CD4-positive, alpha-beta T cell treated with Interleukin-12 subunit alpha and Interleukin-12 subunit beta, for 1 hour (primary cell): ENCODE measurements around the gene PAM16.

Experiments
- DNase-seq: peaks from one replicate; pipeline ENCODE4 v3.0.0-alpha.2; 2020

PAM16 gene

DNA sequence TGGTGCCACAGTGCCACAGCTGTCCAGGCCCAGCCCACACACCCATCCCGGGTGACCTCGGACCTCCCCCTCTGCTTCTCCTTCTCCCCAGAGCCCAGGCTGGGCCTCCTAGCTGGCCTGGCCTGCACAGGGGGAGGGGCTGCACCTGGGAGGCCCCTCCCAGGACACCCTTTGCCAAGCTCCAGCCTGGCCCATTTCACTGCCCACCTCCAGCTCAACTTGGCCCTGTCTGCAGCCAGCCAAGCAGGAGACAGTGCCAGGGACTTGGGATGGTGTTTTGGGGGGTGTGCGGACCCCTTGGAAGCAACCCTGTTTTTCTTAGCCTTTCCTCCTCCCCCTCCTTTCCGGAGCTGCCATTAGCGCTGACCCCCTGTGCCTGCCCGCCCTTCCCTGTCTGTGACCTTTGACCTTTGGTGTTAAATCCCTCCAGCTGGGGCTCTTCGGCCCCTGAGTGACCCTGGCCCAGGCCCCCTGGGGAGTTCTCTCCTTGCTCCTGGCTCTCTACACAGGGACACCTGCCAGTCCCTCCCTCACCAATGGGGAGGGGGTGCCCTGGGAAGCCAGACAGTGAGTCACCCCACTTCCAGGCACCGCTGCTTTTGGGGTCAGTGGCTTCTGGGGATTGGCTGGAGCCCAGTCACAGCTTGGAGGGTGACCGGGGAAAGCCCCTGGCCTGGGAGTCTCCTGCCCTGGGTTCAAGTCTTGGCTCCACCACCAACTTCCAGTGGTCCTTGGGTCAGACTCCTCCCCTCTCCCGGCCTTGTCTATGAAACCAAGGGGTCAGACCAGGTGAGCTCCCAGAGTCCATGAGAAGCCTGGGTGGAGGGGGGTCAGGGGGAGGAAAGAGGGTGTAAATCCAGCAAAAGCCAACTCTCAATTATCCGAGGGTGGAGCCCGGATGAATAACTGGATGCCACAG lies 33.3 kb downstream of the PAM16 start:
- DNase-seq = no peak

DNA sequence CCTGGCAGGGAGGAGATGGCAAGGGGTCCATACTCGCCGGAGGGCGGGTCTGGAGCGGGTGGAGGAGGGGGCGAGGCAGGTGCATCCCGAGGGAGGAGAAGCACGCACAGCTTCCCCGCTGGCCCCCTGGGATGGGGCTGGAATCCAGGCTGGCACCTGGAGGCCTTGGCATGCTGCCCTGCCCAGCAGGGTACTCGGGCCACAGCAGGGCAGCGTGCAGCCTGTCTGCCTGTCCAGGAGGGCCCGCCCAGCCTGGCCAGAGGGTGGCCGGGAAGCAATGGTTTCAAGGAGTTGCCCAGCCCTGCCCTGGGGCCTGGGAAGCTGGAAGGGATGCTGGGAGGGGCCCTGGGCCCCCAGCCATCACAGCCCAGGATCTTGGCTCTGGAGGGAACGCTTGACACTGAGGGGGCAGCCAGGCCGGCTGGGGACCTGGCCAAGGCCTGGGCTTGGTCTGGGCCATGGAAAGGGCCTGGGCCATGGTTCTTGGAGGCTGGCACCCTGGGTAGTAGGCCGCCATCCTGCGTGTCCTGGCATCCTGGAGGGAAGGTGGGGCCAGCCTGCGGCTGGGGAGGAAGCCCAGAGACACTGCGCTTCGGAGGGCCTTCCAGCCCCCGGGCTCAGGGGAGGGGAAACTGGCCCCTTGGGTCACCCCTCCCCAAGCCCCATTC lies 34.1 kb downstream of the PAM16 start:
- no peak for DNase-seq

DNA sequence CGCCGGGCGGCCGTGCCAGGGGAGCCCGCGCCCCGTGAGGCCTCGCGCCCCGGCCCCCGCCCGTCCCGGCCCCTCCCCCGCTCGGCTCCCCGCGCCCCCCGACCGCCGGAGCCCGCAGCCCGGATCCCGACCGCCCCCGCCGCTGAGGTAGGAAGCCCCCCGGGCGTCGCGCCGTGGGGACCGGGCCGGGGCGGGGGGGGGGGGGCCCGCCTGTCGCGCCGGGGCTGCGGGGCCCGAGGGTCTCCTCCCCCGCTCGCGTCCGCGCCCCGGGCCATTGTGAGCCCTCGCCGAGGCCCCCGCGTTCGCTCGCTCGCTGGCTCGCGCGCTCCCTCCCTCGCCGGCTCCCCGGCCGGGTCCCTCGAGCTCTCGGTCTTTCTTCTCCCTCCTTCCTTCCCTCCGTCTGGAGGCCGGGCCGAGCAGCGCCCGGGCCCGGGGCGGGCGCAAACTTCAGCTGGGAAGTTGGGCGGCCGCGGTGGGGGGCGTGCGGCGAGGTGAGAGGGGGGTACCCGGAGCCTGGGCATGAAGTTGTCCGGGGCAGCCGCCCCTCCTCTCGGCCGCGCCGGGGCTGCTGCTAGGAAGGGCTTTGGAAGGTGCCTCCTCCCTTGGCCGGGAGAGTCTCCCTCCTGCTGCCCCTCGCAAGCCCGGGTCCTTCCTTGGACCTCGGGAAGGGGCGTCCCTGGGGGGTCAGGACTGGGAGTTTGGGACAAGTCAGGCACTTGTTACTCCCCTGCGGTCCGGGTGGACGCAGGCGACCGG lies 34.8 kb downstream of the PAM16 start:
- DNase-seq = no peak

DNA sequence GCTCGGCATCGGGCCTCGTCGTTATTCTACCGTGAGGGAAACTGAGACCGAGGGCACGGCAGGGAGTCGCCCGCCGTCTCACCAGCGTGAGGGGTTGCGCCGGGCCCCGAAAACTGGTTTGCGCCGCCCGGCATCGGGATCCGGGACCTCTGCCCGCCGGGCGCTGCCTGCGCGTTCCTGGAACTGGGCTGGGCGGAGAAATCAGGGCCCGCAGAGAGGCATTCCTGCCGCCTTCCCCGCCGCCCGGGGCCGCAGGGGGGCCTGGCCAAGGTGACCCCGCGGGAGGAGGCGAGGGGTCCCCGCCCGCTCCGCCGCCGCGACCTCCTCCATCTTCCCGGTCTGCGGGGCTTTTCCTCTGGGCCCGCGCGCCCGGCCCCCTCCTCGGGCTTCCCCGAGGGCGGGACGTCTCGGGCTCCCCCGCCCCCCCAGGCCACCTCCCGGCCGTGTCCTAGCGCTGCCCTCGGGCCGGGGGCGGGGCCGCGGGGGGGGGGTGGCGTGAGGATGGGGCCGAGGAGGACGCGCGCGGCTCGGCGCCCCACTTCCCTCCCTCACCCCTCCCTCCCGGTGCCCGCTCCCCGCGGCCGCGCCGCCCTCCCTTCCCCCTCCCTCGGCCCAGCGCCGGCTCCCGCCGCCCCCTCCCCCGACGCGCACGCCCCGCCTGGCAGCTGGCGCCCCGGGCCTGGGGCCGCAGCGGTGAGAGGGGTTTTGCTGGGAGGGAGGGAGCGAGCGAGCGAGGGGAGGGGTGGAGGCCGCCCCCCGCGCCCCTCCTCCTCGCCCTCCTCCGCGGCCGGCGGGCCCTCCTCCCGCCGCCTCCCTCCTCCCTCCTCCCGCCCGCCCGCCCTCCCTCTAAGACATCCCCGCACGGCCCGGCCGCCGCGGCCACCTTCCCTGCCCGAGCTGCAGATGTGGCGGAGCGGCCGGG lies 35.7 kb downstream of the PAM16 start, which contains the start of gene GLIS2:
Gene GLIS2 (plus strand): TSS at position 882 of the 922 bp plus-strand sequence. CDS start 16,214 bp downstream, outside the sequence.
- peak; percentile 58 for DNase-seq

DNA sequence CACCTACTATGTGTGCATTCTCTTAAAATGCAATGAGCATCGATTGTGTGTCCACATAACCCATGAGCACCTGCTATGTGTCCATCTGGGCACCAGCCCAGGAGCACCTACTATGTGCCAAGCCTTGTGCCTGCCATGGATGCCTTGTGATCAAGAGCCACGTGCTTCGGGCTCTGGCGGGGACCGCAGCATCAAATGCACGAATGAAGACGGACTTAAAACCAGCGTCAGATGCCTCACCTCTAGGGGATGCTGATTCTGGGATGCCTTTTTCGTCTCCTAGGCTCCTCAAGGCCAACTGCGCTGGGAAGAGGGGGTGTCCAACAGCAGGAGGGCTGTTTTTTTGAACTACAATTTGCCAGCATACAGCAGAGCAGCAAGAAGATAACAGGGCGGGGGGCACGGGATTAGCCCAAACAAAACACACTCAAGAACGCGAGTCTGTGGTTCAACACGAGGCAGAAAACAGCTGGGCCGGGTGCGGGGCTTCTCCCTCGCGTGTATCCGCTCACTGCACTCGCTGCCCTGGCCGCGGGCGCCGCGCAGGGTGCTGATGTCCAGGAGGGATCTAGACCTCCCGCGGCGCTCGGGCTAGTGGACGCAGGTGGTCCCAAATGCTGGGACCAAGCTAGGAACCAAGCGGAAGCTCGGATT lies 36.5 kb downstream of the PAM16 start:
- peak; percentile 28 for DNase-seq

DNA sequence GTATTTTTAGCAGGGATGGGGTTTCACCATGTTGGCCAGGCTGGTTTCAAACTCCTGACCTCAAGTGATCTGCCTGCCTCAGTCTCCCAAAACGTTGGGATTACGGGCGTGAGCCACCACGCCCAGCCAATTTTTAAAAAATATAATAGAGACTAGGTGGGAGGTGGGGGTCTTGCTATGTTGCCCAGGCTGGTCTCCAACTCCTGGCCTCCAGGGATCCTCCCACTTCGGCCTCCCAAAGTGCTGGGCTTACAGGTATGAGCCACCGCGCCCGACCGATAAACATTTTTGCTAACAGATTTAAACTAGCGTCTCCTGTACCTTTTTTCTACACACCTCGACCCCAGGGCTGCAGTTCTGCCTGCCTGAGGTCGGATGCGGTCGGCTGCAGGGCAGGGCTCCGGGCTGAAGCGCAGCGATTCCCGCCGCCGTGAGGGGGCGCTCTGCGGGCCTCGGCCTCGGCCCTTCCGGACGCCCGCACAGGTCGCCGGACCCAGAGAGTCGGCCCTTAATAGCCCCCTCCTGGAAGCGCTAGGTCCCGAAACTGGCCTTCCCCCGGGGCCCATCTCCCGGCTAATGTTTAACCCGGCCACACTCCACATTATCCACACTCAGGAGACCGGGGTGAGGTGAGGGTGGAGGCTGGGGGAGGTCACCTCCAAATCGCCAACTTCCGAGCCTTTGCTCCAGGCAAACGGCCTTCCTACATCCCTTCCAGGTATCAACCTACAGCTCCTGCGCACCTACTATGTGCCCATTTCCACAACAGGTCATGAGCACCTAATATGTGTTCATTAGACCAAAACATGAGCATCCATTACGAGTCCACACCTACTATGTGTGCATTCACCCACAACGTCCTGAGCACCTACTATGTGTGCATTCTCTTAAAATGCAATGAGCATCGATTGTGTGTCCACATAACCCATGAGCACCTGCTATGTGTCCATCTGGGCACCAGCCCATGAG lies 37.3 kb downstream of the PAM16 start:
- no peak for DNase-seq

DNA sequence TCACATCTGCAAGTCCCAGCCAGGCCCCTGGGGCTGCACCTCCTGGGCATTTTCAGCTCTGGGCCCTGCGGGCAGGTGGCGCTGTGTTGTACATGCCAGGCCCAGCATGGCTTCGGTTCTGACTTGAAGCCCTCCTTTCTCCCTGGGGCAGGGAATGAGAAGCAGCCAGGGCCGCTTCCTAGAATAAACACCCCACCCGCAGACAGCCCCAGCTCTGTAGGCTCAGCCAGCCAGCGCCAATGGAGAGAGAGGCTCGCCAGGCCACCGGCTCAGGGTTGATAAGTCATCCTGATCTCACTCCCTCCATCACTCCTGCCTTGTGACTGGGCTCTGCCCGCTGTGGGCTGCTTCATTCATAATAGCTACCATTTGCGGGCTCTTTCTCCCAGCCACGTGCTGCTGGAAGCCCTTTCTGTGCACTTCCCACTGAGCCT lies 41.3 kb downstream of the PAM16 start:
- peak; percentile 65 for DNase-seq

DNA sequence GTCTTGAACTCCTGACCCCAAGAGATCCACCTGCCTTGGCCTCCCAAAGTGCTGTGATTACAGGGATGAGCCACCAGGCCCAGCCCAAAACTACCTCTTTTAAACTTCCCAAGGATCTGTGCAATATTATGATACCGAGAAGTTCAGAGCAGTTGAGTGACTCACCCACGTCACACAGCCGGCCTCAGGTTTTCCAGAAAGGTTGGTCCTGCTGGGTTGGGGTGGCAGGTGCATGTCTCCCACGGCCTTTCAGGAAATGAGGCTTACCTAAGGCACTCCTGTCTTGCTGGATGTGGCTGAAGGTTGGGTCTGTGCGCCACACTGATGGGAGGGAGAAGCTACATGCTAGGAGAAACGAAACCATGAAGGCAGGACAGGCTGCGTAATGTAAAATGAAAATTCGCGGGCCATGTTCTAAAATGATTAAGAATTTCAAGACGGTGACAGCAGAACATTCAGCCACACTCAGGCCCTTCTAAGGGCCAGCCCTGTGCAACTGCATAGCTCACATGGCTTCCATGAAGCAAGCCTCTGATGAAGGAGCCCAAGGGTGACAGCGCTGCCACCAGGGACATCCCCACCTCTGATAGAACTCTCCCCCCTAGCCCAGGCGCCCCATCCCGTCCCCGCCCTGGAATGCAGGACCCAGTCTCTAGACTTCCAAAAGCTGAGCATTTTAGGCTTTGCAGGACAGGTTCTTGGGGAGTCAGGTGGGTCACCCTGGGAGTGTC lies 41.9 kb downstream of the PAM16 start:
- DNase-seq = no peak

DNA sequence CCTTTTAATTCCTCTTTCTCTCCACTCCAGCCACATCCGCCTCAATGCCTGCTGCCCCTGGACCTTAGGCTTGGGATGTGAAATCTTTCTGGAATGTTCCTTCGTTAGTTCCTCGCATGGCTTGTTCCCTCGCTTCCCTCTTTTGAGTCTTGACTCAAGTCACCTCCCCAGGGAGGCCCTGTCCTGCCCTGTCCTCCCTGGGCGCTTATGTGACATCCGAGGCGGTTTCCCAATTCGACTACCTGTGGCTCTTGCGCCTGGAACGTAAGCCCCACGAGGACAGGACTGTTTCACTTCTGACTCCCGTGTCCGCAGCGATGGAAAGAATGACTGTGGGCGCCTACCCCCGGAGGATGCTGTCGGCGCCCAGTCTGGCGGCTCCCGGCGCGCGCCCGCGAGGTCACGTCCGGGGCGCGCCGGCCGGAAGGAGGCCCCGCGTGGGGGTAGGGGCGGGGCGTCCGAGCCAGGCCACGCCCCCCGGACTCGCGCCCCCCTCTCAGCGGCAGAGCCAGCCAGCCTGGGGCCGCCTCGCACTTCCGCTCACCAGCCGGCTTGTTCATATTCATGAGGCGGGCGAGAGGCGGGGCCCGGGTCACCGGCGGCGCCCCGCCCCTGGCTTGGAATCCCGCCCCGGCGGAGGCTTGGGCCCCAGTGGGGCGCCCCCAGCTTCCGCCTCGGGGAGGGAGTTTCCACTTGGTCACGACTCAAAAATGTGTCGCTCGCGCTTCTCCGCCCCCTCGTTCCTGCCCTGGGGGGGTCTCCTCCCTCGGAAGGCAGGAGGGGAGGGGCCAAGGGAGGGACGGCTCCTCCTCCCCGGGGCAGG lies 43.7 kb downstream of the PAM16 start:
- DNase-seq = peak; percentile 99

DNA sequence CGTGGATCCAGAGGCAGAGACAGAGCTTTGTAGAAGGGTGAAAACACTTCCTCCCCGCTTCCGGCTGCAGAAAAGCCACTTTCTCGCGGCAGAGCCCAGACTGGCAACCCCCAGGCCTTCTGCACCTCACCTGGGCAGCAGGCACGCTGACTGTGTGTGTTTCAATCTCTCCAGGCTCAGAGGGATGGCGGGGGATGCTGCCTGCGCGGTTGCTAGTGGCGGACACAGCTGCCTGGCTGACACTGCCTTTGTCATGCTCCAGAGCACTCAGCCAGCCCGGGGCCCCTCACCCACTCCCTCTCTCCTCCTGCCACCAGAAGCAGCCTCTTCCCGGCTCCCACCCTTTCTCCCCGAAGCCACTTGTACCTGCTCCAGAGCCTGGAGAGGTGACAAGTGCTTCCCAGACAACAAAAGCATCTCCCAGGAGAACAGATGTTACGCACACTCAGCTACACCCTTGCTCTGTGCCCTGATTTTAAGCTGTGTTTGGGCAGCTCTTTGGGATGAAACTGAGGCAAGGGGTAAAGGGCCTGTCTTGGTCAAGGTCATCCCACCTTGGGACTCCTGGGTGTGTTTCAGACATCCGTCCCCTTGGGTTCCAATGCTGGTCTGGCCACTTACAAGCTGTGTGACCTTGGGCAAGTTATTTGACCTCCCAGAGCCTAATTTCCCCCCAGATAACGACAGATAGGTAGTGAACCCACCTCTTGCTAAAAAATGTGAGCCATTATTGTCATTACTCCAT lies 44.5 kb downstream of the PAM16 start:
- DNase-seq = peak; percentile 70

DNA sequence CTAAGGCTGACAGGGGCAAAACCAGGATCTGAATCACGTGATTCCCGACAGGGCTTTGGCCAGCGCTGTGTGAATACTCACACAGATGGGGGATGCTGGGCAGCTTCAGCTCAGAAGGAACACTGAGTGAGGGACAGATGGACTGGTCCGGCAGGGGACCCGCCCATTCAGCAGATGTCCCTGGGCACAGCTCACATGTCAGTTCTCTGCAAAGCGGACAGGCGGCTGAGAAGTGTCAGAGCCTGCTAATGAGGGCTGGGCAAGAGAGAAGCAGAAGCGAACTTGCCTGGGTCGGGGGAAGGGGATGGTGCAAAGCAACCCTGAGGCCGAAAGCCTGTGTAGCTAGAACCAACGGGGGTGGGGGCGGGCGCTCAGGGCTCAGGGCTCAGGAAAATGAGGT lies 47.1 kb downstream of the PAM16 start:
- no peak for DNase-seq

DNA sequence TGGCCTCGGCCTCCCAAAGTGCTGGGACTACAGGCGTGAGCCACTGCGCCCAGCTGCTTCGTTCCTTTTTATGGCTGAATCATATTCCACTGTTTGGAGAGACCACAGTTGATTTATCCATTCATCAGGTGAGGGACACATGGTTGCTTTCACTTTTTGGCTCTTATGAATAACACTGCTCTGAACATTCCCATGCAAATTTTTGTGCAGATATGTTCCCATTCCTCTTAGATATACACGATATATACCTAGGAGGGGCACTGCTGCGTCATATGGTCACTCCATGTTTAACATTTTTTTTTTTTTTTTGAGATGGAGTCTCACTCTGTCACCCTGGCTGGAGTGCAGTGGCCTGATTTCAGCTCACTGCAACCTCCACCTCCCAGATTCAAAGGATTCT lies 49.2 kb downstream of the PAM16 start:
- DNase-seq = no peak

DNA sequence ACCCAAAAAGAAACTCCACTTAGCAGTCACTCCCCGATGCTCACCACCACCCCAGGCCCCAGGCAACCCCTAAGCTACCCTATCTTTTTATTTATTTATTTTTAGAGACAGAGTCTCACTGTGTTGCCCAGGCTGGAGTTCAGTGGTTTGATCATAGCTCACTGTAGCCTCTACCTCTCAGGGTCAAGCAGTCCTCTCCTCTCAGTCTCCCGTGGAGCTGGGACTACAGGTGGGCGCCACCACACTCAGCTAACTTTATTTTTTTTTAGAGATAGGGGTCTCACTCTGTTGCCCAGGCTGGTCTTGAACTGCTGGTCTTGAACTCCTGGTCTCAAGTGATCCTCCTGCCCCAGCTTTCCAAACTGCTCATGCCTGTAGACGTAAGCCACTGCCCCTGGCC lies 49.9 kb downstream of the PAM16 start:
- no peak for DNase-seq

DNA sequence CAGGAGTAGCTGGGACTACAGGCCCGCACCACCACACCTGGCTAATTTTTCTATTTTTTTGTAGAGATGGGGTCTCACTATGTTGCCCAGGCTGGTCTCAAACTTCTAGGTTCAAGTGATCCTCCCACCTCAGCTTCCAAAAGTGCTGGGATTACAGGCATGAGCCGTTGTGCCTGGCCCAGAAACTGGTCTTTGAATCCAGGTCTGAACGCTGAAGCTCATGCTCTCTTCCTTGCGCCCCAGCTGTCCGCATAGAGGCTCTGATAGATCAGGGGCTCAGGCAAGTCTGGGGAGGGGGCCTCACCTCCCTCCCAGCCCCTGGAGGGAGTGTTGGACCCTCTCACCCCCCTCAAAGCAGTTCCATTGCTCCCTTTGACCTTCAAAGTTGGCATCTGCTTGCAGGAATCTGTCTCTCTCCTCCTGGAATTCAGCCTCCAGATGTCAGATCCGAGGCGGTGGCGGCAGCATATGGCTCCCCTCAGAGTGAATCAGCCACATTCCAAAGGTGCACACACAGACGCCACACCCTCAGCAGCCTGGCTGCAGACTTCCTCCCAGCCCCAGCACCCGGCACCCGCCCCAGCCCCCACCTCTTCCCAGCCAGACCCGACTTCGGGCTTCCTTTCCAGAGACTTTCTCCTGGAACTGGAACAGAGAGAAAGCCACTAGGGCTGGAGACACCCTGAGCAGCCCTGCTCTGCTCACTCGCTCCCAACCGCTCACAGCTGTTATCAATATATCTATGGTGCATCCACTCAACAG lies 52.2 kb downstream of the PAM16 start:
- DNase-seq = no peak

DNA sequence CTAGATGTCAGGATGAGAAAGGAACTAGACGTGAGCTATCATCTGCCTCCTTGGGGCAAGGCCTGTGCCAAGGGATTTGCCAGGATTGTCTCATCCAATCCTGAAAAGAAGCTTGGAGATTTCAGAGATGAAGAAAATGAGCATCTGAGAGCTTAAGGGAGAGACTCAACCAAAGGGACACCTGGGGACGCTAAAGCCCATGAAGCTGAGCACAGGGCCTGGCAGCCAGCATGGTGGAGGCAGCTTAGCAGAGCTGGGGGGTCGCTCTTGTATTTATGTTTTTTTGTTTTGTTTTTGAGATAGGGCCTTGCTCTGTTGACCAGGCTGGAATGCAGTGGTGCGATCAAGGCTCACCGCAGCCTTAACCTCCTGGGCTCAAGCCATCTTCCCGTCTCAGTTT lies 53.6 kb downstream of the PAM16 start:
- no peak for DNase-seq

DNA sequence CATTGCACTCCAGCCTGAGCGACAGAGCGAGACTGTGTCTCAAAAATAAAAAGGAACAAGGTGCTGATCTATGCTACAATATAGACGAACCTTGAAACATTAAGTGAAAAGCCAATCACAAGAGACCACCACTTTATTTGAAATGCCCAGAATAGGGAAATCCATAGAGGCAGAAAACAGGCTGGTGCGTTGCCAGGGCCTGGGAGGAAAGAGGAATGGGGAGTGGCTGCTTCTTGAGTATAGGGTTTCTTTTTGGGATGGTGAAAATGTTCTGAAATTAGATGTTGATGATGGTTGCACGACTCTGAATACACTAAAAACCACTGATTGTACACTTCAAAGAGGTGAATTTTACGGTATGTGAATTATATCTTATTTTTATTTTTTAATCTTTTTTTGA lies 55.5 kb downstream of the PAM16 start:
- DNase-seq = no peak

DNA sequence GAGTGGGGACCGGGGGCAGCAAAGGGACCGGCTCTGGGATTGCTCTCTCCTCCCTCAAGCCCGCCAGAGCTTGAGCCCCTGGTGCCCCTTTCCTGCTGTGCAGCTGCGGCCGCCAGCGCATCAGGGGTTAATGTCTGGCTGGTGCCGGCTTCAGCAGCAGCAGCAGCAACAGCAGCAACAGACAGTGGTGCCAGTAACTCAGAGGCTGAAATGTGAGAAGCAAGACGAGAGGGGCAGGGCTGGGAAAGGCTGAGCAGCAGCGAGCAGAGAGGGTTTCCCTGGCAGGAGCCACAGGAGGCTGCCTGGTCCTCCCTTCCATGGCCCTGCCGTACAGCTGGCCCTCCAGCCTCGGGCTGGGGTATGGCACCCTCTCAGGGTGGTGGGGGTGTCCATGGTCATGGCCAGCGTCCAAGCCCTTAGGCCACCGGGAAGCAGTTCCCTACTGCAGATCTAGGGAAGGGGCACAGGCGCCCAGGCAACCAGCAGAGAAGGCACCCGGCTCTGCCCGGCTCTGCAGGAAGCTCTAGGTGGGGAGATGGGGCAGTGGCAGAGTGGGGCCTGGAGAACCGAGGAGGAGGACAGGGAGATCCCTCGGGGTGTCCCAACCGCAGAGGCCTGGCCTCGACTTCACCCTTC lies 57.2 kb downstream of the PAM16 start:
- no peak for DNase-seq
